SU-DHL-6 (cell line): ENCODE measurements around the gene SH3RF3.

Source experiments
- EZH2phosphoT487 ChIP-seq: fragments of 200-600 bp; sonication (generic), shearing (Covaris generic); conservative IDR thresholded peaks from 2 replicates; pipeline ENCODE4 v1.6.1; 2018; ENCODE audit warnings: mild to moderate bottlenecking, antibody characterized with exemption, low read length, moderate library complexity, mixed read lengths
- TF ChIP-seq, protein P1 (sequence below): fragments of 200-600 bp; sonication (generic); IDR thresholded peaks from one replicate; pipeline ENCODE4 v1.5.1; 2017; ENCODE audit warnings: antibody characterized with exemption, mild to moderate bottlenecking, low read length, moderate library complexity; ENCODE audit not compliant: insufficient read depth, poor library complexity, severe bottlenecking

GRCh38 chr2:109396202-109397180, 267.5 kb downstream of the SH3RF3 start:
- TF ChIP-seq, protein P1, sequence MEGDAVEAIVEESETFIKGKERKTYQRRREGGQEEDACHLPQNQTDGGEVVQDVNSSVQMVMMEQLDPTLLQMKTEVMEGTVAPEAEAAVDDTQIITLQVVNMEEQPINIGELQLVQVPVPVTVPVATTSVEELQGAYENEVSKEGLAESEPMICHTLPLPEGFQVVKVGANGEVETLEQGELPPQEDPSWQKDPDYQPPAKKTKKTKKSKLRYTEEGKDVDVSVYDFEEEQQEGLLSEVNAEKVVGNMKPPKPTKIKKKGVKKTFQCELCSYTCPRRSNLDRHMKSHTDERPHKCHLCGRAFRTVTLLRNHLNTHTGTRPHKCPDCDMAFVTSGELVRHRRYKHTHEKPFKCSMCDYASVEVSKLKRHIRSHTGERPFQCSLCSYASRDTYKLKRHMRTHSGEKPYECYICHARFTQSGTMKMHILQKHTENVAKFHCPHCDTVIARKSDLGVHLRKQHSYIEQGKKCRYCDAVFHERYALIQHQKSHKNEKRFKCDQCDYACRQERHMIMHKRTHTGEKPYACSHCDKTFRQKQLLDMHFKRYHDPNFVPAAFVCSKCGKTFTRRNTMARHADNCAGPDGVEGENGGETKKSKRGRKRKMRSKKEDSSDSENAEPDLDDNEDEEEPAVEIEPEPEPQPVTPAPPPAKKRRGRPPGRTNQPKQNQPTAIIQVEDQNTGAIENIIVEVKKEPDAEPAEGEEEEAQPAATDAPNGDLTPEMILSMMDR = no peak
- TF ChIP-seq EZH2phosphoT487 = no peak
